SK-N-SH treated with all-trans-retinoic acid at 6 μM for 48 hours (cell line): ENCODE results near the gene ELMO1.

Experiments
- ARNTL ChIP-seq: fragments of 450-650 bp; formaldehyde crosslinking; IDR thresholded peaks from 2 replicates; pipeline ENCODE4 v1.5.0; 2020; ENCODE audit warnings: low read depth, mild to moderate bottlenecking, moderate library complexity, borderline replicate concordance
- CSDC2 ChIP-seq: fragments of 250-450 bp; sonication (Bioruptor Pico); IDR thresholded peaks from 2 replicates; pipeline ENCODE4 v1.5.0; 2020; ENCODE audit warnings: mild to moderate bottlenecking, moderate library complexity
- ESRRG ChIP-seq: fragments of 250-450 bp; sonication (Bioruptor Pico); IDR thresholded peaks from 2 replicates; pipeline ENCODE4 v1.6.1; 2021; ENCODE audit warnings: mild to moderate bottlenecking
- ISL1 ChIP-seq: fragments of 250-450 bp; sonication (Bioruptor Pico); IDR thresholded peaks from 2 replicates; pipeline ENCODE4 v2.1.2; 2022; ENCODE audit warnings: mild to moderate bottlenecking, moderate library complexity
- RARB ChIP-seq: fragments of 250-450 bp; sonication (Bioruptor Pico); IDR thresholded peaks from 2 replicates; pipeline ENCODE4 v1.8.0; 2021; ENCODE audit warnings: mild to moderate bottlenecking, moderate library complexity
- ZC3H10 ChIP-seq: fragments of 250-450 bp; sonication (Bioruptor Pico); IDR thresholded peaks from 2 replicates; pipeline ENCODE4 v1.5.1; 2021; ENCODE audit warnings: mild to moderate bottlenecking, moderate library complexity
- ZNF8 ChIP-seq: fragments of 450-650 bp; formaldehyde crosslinking; IDR thresholded peaks from 2 replicates; pipeline ENCODE4 v1.5.0; 2020; ENCODE audit warnings: mild to moderate bottlenecking, moderate library complexity
- TF ChIP-seq, protein P1 (sequence below): fragments of 250-450 bp; sonication (Bioruptor Pico); IDR thresholded peaks from 2 replicates; pipeline ENCODE4 v1.8.0; 2020; ENCODE audit warnings: mild to moderate bottlenecking, moderate library complexity, borderline replicate concordance
- TF ChIP-seq, protein P2 (sequence below): fragments of 250-450 bp; sonication (Bioruptor Pico); IDR thresholded peaks from 2 replicates; pipeline ENCODE4 v1.5.1; 2020; ENCODE audit warnings: low read depth, mild to moderate bottlenecking, moderate library complexity
- TF ChIP-seq, protein P3 (sequence below): fragments of 250-450 bp; sonication (Bioruptor Pico); IDR thresholded peaks from 2 replicates; pipeline ENCODE4 v1.5.1; 2021; ENCODE audit warnings: mild to moderate bottlenecking, moderate library complexity

DNA sequence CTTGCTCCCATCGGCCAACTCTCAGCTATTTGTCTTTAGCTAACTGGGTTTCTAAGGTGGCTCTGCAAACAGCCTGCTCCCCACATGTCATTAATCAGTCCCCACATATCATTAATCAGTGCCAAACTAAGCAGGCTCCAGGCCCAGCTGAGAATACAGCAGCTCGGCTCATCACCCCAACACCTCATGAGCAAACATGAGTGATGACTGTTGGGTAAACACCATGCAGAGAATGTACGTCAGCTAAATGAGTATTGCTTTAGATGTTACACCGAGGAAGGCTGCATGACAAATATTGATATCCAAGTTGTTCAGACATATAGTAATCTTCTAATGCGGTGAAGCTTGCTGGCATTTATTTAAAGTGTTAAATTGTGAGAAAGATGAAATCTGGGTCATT lies 536.9 kb downstream of the ELMO1 start:
- TF ChIP-seq ZC3H10 (no peak), CSDC2 (CRISPR knock-in tag) (no peak), ESRRG (no peak), ISL1 (CRISPR knock-in tag) (no peak), ARNTL (CRISPR knock-in tag) (no peak), RARB (CRISPR knock-in tag) (no peak), ZNF8 (CRISPR knock-in tag) (no peak)
- TF ChIP-seq, protein P1, sequence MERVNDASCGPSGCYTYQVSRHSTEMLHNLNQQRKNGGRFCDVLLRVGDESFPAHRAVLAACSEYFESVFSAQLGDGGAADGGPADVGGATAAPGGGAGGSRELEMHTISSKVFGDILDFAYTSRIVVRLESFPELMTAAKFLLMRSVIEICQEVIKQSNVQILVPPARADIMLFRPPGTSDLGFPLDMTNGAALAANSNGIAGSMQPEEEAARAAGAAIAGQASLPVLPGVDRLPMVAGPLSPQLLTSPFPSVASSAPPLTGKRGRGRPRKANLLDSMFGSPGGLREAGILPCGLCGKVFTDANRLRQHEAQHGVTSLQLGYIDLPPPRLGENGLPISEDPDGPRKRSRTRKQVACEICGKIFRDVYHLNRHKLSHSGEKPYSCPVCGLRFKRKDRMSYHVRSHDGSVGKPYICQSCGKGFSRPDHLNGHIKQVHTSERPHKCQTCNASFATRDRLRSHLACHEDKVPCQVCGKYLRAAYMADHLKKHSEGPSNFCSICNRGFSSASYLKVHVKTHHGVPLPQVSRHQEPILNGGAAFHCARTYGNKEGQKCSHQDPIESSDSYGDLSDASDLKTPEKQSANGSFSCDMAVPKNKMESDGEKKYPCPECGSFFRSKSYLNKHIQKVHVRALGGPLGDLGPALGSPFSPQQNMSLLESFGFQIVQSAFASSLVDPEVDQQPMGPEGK (CRISPR knock-in tag) = no peak
- TF ChIP-seq, protein P2, sequence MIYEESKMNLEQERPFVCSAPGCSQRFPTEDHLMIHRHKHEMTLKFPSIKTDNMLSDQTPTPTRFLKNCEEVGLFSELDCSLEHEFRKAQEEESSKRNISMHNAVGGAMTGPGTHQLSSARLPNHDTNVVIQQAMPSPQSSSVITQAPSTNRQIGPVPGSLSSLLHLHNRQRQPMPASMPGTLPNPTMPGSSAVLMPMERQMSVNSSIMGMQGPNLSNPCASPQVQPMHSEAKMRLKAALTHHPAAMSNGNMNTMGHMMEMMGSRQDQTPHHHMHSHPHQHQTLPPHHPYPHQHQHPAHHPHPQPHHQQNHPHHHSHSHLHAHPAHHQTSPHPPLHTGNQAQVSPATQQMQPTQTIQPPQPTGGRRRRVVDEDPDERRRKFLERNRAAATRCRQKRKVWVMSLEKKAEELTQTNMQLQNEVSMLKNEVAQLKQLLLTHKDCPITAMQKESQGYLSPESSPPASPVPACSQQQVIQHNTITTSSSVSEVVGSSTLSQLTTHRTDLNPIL (CRISPR knock-in tag) = no peak
- TF ChIP-seq, protein P3, sequence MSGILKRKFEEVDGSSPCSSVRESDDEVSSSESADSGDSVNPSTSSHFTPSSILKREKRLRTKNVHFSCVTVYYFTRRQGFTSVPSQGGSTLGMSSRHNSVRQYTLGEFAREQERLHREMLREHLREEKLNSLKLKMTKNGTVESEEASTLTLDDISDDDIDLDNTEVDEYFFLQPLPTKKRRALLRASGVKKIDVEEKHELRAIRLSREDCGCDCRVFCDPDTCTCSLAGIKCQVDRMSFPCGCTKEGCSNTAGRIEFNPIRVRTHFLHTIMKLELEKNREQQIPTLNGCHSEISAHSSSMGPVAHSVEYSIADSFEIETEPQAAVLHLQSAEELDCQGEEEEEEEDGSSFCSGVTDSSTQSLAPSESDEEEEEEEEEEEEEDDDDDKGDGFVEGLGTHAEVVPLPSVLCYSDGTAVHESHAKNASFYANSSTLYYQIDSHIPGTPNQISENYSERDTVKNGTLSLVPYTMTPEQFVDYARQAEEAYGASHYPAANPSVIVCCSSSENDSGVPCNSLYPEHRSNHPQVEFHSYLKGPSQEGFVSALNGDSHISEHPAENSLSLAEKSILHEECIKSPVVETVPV (CRISPR knock-in tag) = no peak
